Mesenchymal stem cell (in vitro differentiated cells and primary cell): ENCODE measurements around the gene SUPT3H.

Experiments
- DNase-seq: peaks from one replicate; pipeline ENCODE4 v3.0.0-alpha.2; 2013
- H2AFZ ChIP-seq: one replicate; pipeline ENCODE4 v1.6.1; 2013; ENCODE audit warnings: low read depth, mild to moderate bottlenecking, control low read depth, inconsistent platforms, low read length, moderate library complexity
- H2AK5ac ChIP-seq: 2 replicates; pipeline ENCODE4 v1.6.1; 2013; ENCODE audit warnings: low read length, moderate library complexity, mild to moderate bottlenecking, inconsistent platforms; ENCODE audit not compliant: severe bottlenecking
- H2BK120ac ChIP-seq: one replicate; pipeline ENCODE4 v1.6.1; 2013; ENCODE audit warnings: low read depth, mild to moderate bottlenecking, inconsistent platforms, low read length, moderate library complexity
- H2BK12ac ChIP-seq, 2 experiments: one replicate each; pipeline ENCODE4 v1.6.1; 2013; ENCODE audit warnings: inconsistent platforms in 2 of 2, low read length in 2 of 2, mild to moderate bottlenecking in 2 of 2, moderate library complexity in 2 of 2, control low read depth in 1 of 2
- H2BK15ac ChIP-seq: one replicate; pipeline ENCODE4 v1.6.1; 2013; ENCODE audit warnings: mild to moderate bottlenecking, low read depth, inconsistent platforms; ENCODE audit not compliant: poor library complexity, severe bottlenecking
- H2BK5ac ChIP-seq: 2 replicates; pipeline ENCODE4 v1.6.1; 2013; ENCODE audit warnings: low read depth, mild to moderate bottlenecking, low read length, control low read depth, inconsistent platforms; ENCODE audit not compliant: poor library complexity, severe bottlenecking
- H3K14ac ChIP-seq, 2 experiments: one replicate each; pipeline ENCODE4 v1.6.1; 2013; ENCODE audit warnings: inconsistent platforms in 2 of 2, low read length in 2 of 2, control low read depth in 1 of 2, mild to moderate bottlenecking in 1 of 2, moderate library complexity in 1 of 2
- H3K18ac ChIP-seq, 2 experiments: one replicate each; pipeline ENCODE4 v1.6.1; 2013; ENCODE audit warnings: inconsistent platforms in 2 of 2, low read length in 2 of 2, control low read depth in 1 of 2, low read depth in 1 of 2, mild to moderate bottlenecking in 1 of 2
- H3K23ac ChIP-seq, 2 experiments: one replicate each; pipeline ENCODE4 v1.6.1; 2013; ENCODE audit warnings: inconsistent platforms in 2 of 2, low read length in 2 of 2, mild to moderate bottlenecking in 2 of 2, moderate library complexity in 2 of 2, control low read depth in 1 of 2
- H3K27ac ChIP-seq: 2 replicates; pipeline ENCODE4 v1.5.1; 2013; ENCODE audit warnings: mild to moderate bottlenecking, moderate library complexity, low read length, control low read depth, inconsistent platforms; ENCODE audit not compliant: poor library complexity, severe bottlenecking
- H3K27me3 ChIP-seq, 2 experiments: 2 replicates each; pipeline versions ENCODE4 v1.6.1 to v1.7.0; 2013; ENCODE audit warnings: low read length in 2 of 2, mild to moderate bottlenecking in 2 of 2, moderate library complexity in 2 of 2, control low read depth in 1 of 2, inconsistent platforms in 1 of 2; ENCODE audit not compliant: control insufficient read depth in 1 of 2, insufficient read depth in 1 of 2
- H3K36me3 ChIP-seq, 2 experiments: 2 replicates each; pipeline versions ENCODE4 v1.6.1 to v1.7.0; 2013; ENCODE audit warnings: low read length in 2 of 2, control low read depth in 1 of 2, inconsistent platforms in 1 of 2, low read depth in 1 of 2, mild to moderate bottlenecking in 1 of 2; ENCODE audit not compliant: insufficient read depth in 2 of 2, control insufficient read depth in 1 of 2
- H3K4ac ChIP-seq, 2 experiments: one replicate each; pipeline ENCODE4 v1.6.1; 2013; ENCODE audit warnings: inconsistent platforms in 2 of 2, low read length in 2 of 2, mild to moderate bottlenecking in 2 of 2, moderate library complexity in 2 of 2, control low read depth in 1 of 2, low read depth in 1 of 2
- H3K4me1 ChIP-seq: 2 replicates; pipeline ENCODE4 v1.6.1; 2013; ENCODE audit warnings: low read depth, low read length, control low read depth; ENCODE audit not compliant: control insufficient read depth, insufficient read depth
- H3K4me2 ChIP-seq: 2 replicates; pipeline ENCODE4 v1.6.1; 2013; ENCODE audit warnings: low read length, mild to moderate bottlenecking, inconsistent platforms; ENCODE audit not compliant: poor library complexity, severe bottlenecking
- H3K4me3 ChIP-seq, 2 experiments: 2 replicates each; pipeline versions ENCODE4 v1.5.1 to v1.7.0; 2013; ENCODE audit warnings: low read length in 2 of 2, mild to moderate bottlenecking in 2 of 2, control low read depth in 1 of 2, low read depth in 1 of 2; ENCODE audit not compliant: insufficient read depth in 1 of 2
- H3K79me1 ChIP-seq: replicated peaks from 2 replicates; pipeline ENCODE4 v1.6.1; 2013; ENCODE audit warnings: mild to moderate bottlenecking, control low read depth, low read length, inconsistent platforms; ENCODE audit not compliant: poor library complexity, severe bottlenecking
- H3K9ac ChIP-seq: 2 replicates; pipeline ENCODE4 v1.7.0; 2013; ENCODE audit warnings: mild to moderate bottlenecking, low read length, moderate library complexity
- H3K9me3 ChIP-seq: 2 replicates; pipeline ENCODE4 v1.7.0; 2013; ENCODE audit warnings: mild to moderate bottlenecking, low read length; ENCODE audit not compliant: control insufficient read depth
- H4K8ac ChIP-seq: one replicate; pipeline ENCODE4 v1.6.1; 2013; ENCODE audit warnings: inconsistent platforms, mild to moderate bottlenecking, low read length, moderate library complexity
- H4K91ac ChIP-seq: one replicate; pipeline ENCODE4 v1.6.1; 2013; ENCODE audit warnings: mild to moderate bottlenecking, low read length, inconsistent platforms
- WGBS: methylation state at CpG from one replicate; pipeline ENCODE4 v1.1.7; 2013; ENCODE audit warnings: mixed read lengths; 5-methylcytosine and 5-hydroxymethylcytosine counted together

Gene SUPT3H

GRCh38 chr6:44940367-44940766 is 437.4 kb downstream of the SUPT3H start:
- WGBS: 100% methylated on average over 1 of the region's 1 CpG
- H3K9ac ChIP-seq: no peak overlapping the region

GRCh38 chr6:44935693-44936300 is 441.9 kb downstream of the SUPT3H start:
- no peak overlapping the region for H3K9ac ChIP-seq
- no peaks in the 10 kb centered on the region for H3K79me1 ChIP-seq
- H3K18ac ChIP-seq: no peak overlapping the region
- H2AK5ac ChIP-seq: no peak overlapping the region
- no peak overlapping the region for H3K23ac ChIP-seq
- WGBS: 100% methylated on average over 2 of the region's 2 CpGs
- H4K8ac ChIP-seq: no peak overlapping the region
- H3K4ac ChIP-seq: no peak overlapping the region
- H3K27ac ChIP-seq: no peak overlapping the region
- peaks cover 10% of the 10 kb centered on the region for H3K9me3 ChIP-seq
- no peak overlapping the region for H2BK120ac ChIP-seq
- H3K4me1 ChIP-seq: no peaks in the 10 kb centered on the region
- no peak overlapping the region for H2BK15ac ChIP-seq
- no peak overlapping the region for H3K14ac ChIP-seq
- H3K4me2 ChIP-seq: no peak overlapping the region
- no peak overlapping the region for H4K91ac ChIP-seq
- no peak overlapping the region for H2BK12ac ChIP-seq
- no peak overlapping the region for H2AFZ ChIP-seq
- no peak overlapping the region for H3K4me3 ChIP-seq
- no peaks in the 10 kb centered on the region for H3K36me3 ChIP-seq
- no peaks in the 10 kb centered on the region for H3K27me3 ChIP-seq
- DNase-seq: no peak
- H2BK5ac ChIP-seq: no peak overlapping the region

More at GRCh38 chr6:44940367-44940766, 437.4 kb downstream of the SUPT3H start:
- Histone ChIP-seq H2BK15ac (no peak overlapping the region), H2BK120ac (no peak overlapping the region), H3K18ac (no peak overlapping the region), H3K4me1 (no peaks in the 10 kb centered on the region), H4K8ac (no peak overlapping the region), H3K23ac (no peak overlapping the region), H4K91ac (no peak overlapping the region), H2AK5ac (no peak overlapping the region), H3K4me3 (no peak overlapping the region), H3K79me1 (peaks cover 1% of the 10 kb centered on the region), H3K9me3 (peaks cover 24% of the 10 kb centered on the region), H3K36me3 (no peaks in the 10 kb centered on the region), H3K27ac (no peak overlapping the region), H3K4me2 (no peak overlapping the region), H3K14ac (no peak overlapping the region), H2AFZ (no peak overlapping the region), H3K4ac (no peak overlapping the region), H3K27me3 (no peaks in the 10 kb centered on the region), H2BK5ac (no peak overlapping the region), H2BK12ac (no peak overlapping the region)
- no peak for DNase-seq

- Histone ChIP-seq H3K9me3 (no peaks in the 10 kb centered on the region), H2BK15ac (no peak overlapping the region), H3K4me3 (no peak overlapping the region), H2AFZ (no peak overlapping the region), H2BK120ac (no peak overlapping the region), H3K79me1 (no peaks in the 10 kb centered on the region), H4K91ac (no peak overlapping the region), H3K14ac (no peak overlapping the region), H2BK5ac (no peak overlapping the region), H3K4ac (no peak overlapping the region), H3K4me2 (no peak overlapping the region), H2BK12ac (no peak overlapping the region), H3K9ac (peak overlapping the region; percentile 23), H3K23ac (no peak overlapping the region), H2AK5ac (no peak overlapping the region), H3K27ac (no peak overlapping the region), H3K18ac (no peak overlapping the region), H3K4me1 (no peaks in the 10 kb centered on the region), H3K36me3 (no peaks in the 10 kb centered on the region), H3K27me3 (no peaks in the 10 kb centered on the region), H4K8ac (no peak overlapping the region)
- WGBS: 98% methylated on average over 3 of the region's 4 CpGs
- DNase-seq: no peak
Observed at GRCh38 chr6:44933108-44933507, 444.6 kb downstream of the SUPT3H start.

GRCh38 chr6:44932651-44933091 is 445.1 kb downstream of the SUPT3H start:
- Histone ChIP-seq H3K79me1 (no peaks in the 10 kb centered on the region), H4K8ac (no peak overlapping the region), H3K4me3 (no peak overlapping the region)

More at GRCh38 chr6:44932651-44933091, 445.1 kb downstream of the SUPT3H start:
- Histone ChIP-seq H2BK15ac (no peak overlapping the region), H3K4ac (no peak overlapping the region), H2BK12ac (no peak overlapping the region), H2BK120ac (no peak overlapping the region), H3K14ac (no peak overlapping the region), H2BK5ac (no peak overlapping the region), H3K4me2 (no peak overlapping the region), H3K23ac (no peak overlapping the region), H3K9me3 (no peaks in the 10 kb centered on the region), H3K36me3 (no peaks in the 10 kb centered on the region), H3K4me1 (no peaks in the 10 kb centered on the region), H4K91ac (no peak overlapping the region), H2AK5ac (no peak overlapping the region), H3K27me3 (no peaks in the 10 kb centered on the region), H3K18ac (no peak overlapping the region), H3K27ac (no peak overlapping the region), H2AFZ (no peak overlapping the region), H3K9ac (peak overlapping the region; percentile 23)
- no peak for DNase-seq
- WGBS: 97% methylated on average over 7 of the region's 7 CpGs
